NCI-H2081 treated with DMSO at 0.1 percent for 48 hours (cell line): ENCODE results near the gene LIMD2.
A peak's percentile ranks its signal among the peaks of the same experiment; 100 is the strongest.

ENCODE experiments used
- DNase-seq: peaks from one replicate; lab custom pipeline; 2025; lab: John Stamatoyannopoulos, UW

LIMD2 gene

DNA sequence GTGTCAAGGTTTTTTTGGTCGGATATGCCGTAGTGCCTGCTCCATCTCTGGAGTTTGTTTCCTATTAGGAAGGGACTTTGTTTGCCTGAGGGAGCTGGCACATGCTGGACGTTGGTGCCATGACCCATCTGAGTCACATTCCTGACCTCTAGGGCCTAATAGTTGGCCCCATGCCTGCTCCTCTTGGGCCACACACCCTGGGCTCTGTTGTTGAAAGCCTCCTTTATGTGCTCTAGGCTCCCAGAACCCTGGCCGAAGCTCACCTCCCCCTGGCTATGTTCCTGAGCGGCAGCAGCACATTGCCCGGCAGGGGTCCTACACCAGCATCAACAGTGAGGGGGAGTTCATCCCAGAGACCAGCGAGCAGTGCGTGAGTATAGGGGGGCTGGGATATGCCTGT is 18.4 kb downstream of the LIMD2 start:
- no peak for DNase-seq

DNA sequence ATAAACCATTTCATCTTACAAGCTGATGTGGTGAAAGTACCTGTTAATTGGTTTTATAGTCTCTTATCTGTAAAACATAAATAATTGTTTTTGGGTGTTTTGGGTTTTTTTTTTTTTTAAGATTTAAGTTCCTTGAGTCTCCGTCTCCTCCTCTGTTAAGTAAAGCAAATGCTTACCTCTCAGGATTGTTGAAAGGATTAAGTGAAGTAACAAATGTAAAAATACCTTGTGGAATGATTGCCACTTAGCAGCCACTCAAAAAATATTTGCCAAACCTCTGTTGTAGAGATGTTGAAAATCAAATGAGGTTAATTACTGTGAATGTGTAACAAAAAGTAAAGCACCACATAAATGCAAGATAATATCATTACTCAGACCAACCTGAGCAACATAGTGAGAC is 19.2 kb downstream of the LIMD2 start:
- DNase-seq, result no peak

DNA sequence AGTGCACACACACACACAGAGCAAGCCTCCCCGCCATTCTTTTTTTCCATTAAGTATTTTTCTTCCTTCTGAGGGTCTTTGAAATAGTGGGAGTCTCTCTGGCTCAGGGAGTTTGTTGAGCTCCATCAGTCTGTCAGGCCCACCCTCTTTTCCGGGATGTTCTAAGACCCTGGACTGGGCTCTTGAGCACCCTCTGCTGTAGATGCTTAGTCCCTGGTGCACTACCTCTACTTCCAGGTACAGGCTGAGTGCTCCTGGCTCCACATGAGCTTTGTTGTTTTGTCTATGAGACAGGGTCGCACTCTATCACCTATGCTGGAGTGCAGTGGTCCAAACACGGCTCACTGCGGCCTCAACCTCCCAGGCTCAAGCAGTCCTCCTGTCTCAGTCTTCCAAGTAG is 20.7 kb downstream of the LIMD2 start:
- no peak for DNase-seq

DNA sequence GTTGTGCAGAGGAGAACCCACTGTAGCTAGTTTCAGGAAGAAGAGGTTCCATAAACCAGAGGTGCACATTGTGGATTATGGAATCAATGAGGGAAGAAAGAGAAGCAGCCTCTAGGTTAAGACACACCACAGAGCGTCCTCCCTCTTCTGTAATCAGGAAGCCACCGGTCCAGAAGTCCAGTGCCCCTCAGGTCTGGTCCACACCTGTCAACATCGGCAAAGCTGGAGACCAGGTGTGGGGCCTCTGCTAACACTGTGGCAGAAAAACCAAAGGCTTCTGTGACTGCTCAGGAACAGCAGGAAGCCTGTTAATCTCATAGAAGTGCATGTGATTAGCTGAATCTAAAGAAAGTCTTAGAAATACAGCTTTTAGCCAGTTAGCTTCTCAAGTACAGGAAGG is 23.3 kb downstream of the LIMD2 start:
- no peak for DNase-seq

DNA sequence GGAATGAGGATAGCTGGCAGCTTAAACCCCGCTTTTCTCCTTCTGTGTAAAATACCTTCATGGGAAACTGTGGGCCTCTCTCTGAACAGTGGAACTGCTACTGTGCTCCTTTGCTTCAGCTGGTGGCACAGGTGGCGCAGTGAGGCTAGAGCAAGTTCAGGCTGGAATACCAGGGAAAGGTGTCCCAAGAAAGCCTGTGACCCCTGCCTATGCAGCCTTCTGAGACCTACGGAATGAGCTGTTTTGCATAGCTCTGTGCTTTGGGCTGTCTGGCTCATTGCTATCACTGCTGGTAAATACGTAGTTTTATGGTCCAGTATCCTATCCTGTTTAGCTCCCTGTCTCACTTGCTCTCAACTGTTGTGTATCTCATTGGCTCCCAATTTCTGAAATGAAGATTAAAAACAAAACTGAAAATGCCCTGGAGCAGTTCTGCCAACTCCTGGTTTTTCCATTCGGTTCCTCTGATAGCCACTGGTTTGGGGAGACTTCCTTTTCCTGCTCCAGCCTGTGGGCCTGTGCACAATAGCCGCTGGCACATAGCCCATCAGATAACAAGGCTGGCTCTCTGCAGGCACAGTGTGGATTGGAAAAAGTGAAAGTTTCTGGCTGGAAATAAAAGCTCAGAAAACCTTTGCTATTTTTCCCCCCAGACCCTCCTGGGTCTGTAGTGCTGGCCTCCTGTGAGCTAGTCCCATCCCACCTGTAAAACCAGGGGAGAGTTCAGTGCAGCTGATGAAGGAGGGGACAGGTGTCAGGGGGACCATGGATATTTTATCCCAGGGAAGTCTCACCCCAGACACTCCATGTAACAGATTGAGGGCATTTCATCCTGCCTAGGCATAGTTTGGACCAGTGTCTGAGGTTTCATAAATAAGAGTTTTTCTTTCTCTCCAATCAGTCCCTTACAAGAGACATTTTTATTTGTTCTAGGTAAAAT is 24.0 kb downstream of the LIMD2 start:
- peak; percentile 38 for DNase-seq

DNA sequence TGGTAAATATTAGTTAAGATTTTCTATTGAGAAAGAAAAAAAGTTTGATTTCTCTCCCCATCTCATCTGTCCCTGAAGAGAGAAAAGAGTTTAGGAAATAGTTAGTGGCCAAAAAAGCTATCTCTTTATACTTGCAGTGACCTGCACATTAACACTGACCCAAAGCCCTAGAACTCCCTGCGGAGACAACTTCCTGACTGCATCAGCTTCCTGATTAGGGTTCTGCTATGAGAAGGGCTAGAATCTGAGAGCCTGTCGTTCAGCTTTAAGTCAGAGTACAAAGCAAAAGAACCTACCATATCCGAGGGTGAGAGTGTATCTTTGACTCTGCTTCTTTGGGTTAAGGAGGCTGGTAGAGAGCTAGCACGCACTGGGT is 24.7 kb downstream of the LIMD2 start:
- DNase-seq, result no peak

DNA sequence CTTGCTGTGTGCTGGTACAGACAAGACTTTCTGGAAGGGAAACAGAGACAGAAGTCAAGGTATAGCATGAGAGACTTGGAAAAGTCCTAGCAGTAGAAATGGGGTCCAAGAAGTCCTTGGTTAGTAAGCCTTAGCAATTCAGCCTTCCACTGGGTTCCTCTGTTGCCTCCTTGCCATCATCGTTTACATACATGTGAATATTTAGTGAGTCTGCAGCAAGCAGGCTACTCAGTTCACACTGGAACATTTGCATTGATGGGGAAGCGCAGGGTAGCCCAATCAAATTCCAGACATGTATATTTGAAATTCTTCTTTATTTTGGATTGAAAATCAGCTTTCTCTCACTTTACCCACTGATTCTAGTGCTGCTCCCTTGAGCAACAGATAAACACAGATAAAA is 27.1 kb downstream of the LIMD2 start:
- no peak for DNase-seq

DNA sequence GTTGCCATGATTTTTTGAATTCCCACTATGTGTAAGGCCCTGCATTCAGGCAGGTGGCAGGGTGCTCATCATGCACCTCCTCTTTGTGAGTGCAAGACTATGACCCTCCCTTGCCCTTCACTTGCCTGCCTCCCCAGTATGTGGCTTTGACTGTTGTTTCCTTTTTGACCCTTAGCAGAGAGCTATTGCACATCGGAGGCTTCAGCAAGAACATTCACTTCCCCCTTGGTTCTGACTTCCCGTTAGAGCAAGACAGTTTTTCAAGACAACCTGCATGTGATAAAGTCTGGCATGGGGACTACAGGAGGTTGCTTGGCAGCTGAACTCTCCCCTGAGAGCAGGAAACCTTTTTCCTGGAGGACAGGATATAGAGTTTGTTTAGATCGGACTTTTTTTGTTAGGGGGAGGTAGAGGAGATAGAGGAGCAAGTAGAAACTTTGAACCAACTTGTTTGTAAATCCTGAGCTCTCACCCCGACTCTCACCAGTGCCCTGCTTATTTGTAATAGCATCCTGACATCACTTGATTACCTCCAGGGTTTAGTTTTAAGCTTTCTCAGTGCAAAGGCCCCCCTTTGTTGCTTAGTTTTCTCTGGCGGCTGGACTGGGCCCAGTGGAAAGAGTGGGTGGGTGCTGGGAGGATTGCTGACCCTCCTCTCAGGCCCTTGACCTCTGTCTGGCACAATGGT is 34.3 kb downstream of the LIMD2 start:
- DNase-seq, result no peak

DNA sequence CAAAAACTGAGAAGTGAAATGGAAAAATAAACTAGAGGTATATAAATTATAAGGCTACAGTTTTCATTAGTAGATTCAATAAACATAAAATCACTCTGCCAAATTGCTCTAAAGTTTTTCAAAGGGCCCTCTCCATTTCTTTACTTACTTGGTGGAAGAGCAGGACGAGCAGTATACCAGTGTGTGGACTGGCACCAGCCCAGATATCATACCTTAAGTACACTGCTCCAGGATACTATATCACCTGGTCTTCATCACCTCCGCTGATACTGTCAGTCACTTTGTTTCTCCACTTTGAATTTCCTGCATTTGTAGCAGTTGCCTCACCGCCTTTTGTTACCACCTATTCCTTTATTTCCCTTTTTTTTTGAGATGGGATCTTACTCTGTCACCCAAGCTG is 40.1 kb downstream of the LIMD2 start:
- DNase-seq, result no peak

DNA sequence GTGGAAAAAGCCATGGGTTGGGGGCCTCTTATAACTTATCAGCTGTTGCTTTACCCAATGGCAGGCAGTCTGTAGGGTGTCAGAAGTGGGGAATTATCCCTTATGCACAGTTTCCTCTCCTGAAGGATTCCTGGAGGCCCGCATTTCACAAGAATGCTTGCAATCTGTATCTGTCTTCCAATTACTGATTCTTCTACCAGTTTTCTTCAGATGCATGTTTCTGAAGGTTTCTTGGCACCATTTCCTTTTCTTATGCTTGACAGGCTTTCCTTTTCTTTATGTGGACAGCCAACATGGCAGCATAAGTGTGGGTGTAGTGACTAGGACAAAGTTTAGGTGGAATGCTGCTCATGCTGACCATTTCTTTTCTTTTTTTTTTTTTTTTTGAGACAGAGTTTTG is 41.6 kb downstream of the LIMD2 start:
- no peak for DNase-seq

DNA sequence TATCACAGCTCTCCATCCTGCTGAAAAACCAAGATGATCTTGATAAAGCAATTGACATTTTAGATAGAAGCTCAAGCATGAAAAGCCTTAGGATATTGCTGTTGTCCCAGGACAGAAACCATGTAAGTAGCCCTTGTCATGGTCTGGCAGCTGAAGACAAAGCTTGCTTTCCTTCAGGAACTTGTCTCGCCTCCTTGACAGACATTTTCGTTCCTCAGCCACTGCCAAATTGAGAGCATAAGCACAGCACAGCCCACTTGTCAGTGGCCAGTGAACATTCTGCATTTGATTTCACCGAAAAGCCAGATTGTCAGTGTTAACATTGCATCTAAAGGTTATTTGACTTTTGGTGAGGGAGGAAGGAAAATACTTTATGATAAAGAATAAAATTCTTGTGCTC is 42.1 kb downstream of the LIMD2 start:
- DNase-seq, result no peak

DNA sequence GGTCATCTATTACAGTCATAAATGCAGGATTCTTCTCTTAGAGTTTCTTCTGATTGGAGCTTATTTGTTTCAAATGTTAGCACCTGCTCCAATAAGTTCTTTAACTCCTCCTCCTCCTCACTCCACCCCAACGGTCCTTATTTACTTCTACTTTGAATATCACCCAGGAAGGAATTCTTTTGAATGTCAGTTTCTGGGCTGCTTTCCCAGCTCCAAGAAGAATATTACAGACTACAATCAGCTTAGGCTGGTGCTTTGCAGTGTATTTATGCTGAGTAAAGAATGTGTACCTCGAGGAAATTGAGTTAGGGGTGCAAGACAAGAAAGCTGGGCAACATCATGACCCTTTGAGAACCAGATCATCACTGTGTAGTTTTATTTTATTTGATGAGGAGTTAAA is 46.9 kb downstream of the LIMD2 start:
- DNase-seq, result no peak

DNA sequence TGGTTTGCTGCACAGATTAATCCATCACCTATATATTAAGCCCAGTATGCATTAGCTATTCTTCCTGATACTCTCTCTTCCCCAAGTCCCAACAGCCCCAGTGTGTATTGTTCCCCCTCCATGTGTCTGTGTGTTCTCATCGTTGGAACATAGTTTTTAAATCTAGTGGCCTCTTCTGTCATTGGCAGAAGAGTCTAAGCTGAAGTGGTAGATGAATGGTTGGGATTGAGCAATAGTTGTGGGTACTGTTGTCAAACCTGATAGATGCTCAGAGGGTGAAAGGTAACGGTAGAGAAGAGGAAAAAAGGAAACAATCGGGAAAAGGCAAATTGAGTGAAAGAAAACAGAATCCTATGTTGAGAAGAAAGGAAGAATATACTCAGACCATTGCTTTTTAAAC is 47.8 kb downstream of the LIMD2 start:
- no peak for DNase-seq

DNA sequence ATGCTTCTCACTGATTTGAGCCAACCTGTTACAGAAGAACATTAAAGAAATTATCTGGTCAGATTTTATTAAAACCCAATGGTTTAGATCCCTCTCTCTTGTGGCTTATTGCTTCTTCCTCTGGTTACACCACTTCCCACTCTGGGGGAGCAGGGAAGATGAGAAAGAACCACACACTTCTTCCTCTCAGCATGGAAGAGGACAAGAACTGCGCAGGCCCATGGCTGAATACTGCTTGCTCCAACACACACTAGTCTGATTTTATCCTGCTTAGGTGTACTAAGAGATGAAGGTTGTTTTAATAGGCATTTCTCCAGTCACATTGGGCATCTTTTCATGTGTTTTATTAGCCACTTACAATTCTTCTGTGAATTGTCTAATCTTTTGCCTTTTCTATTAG is 50.1 kb downstream of the LIMD2 start:
- DNase-seq, result no peak

DNA sequence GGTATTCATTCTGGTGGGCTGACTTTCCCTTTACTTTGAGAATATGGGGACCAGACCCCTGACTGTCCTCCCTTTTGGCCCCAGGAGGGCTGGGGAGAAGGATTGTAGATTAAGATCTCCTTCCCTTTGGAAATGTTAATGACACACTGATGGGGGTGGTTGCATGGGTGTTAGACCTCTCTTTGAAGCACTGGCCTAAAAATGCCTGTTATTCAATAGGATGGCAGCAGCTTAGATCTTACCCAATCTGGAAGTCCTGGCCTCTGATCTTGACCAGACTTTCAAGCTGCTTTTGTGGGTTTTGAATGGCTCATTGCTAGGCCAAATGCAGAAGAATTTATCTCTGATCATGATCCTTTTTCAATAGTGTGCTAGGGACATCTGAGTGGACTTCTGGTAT is 52.0 kb downstream of the LIMD2 start:
- DNase-seq, result no peak

DNA sequence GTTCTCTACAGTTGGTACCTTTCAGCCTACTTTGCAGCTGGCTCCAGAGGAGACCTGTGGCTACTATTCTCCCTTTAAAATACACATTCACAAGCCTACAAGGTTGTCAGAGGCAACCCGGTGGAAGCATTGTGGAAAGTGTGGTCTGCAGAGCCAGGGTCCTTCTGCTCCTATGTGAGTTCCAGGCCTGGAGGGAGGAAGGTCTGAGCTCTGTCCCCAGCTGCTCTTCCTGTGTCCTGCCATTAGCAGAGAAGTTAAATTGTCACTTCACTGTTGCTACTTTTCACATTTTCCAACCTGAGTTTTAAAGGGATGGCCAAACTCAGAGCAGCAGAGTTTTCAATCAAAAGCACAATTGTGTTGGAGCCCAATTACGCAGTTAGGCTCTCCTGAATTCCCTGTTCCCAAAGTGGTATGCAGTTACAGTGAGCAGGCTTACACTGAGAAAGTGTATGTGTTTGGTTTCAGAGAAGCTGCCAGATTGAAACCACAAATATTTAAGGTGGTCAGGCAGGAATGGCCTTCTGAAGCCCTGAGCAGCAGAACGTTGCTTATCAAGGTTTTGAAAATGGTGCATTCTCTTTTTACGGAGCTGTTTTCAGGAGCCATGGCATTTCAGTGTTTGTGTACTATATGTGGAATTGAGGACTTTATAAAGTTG is 52.7 kb downstream of the LIMD2 start:
- DNase-seq, result no peak

DNA sequence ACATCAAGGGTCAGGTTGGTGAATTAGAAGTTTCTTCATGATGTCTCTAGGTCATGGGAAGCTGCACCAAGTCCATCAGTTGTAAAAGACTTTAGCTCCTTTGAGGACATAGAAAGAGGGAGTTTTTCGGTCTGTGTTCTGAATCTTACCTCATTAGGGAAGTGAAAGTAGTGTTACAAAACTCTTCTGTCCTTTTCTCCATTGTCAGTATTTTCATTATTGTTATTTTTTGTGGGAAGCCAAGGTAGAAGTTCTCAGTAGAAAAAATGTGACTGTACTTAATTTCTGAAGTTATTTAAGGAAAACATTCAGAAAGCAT is 53.5 kb downstream of the LIMD2 start:
- no peak for DNase-seq
